GM12878 (cell line): ENCODE results near the gene PRRC2A. TPM values are rescaled to one million over a fixed set of nuclear protein-coding genes. Genes with fewer than 3 reads are reported as not detected.

Experiments
- ATAC-seq: fragments of 200-7000 bp; cut with Tn5 transposase; 3 replicates; pipeline ENCODE4 v1.9.1; 2020; ENCODE audit warnings: mild to moderate bottlenecking, moderate library complexity
- BruUV-seq: library from RNA; stranded (reverse); fragments of 400-500 nt; replicated peaks from 2 replicates; lab custom pipeline; 2021; lab: Mats Ljungman, UMichigan
- CTCF ChIA-PET: fragments of 300-600 bp; sonication (Branson Sonifier 250); formaldehyde crosslinking; extraction: SDS; loops from one replicate; lab custom pipeline; 2021; ENCODE audit warnings: inconsistent platforms; lab: Yijun Ruan, JAX
- POLR2A ChIA-PET: fragments of 350-600 bp; formaldehyde crosslinking; extraction: SDS; loops from one replicate; lab custom pipeline; 2021; ENCODE audit warnings: inconsistent platforms; lab: Charles Lee
- RAD21 ChIA-PET: fragments of 300-600 bp; sonication (Branson Sonifier 250); formaldehyde crosslinking; loops from one replicate; lab custom pipeline; 2023; ENCODE audit warnings: antibody characterized with exemption; ENCODE audit not compliant: unreplicated experiment; lab: Charles Lee
- SMC1A ChIA-PET: fragments of 300-600 bp; sonication (Branson Sonifier 250); formaldehyde crosslinking; loops from one replicate; lab custom pipeline; 2023; ENCODE audit not compliant: unreplicated experiment, uncharacterized antibody; lab: Charles Lee
- DNase-seq: peaks from one replicate; pipeline ENCODE4 v3.0.0-alpha.2; 2011; ENCODE audit warnings: low read depth, low spot score
- FAIRE-seq: peaks from 3 replicates; lab custom pipeline; 2011; peaks lifted over from hg19 to GRCh38; lab: Jason Lieb, UNC
- H2AFZ ChIP-seq: 2 replicates; pipeline ENCODE4 v1.6.0; 2011; ENCODE audit warnings: low read depth, low read length, control low read depth; ENCODE audit not compliant: control insufficient read depth
- H3K27ac ChIP-seq: 2 replicates; pipeline ENCODE4 v1.5.1; 2011; ENCODE audit warnings: control low read depth; ENCODE audit not compliant: control insufficient read depth, insufficient read depth
- H3K27me3 ChIP-seq, 2 experiments: replicated peaks in 1 of 2; 2 replicates each; pipeline versions ENCODE4 v1.6.0 to v1.6.1; 2011; ENCODE audit warnings: low read length in 1 of 2; ENCODE audit not compliant: control insufficient read depth in 2 of 2, insufficient read depth in 2 of 2
- H3K36me3 ChIP-seq, 2 experiments: 2 replicates each; pipeline ENCODE4 v1.5.1; 2011; ENCODE audit warnings: low read length in 1 of 2; ENCODE audit not compliant: control insufficient read depth in 2 of 2, insufficient read depth in 2 of 2
- H3K4me1 ChIP-seq: 2 replicates; pipeline ENCODE4 v1.6.1; 2011; ENCODE audit warnings: mild to moderate bottlenecking, low read length, moderate library complexity, mixed read lengths; ENCODE audit not compliant: control insufficient read depth, insufficient read depth
- H3K4me2 ChIP-seq: 2 replicates; pipeline ENCODE4 v1.6.0; 2011; ENCODE audit warnings: control low read depth; ENCODE audit not compliant: control insufficient read depth, insufficient read depth
- H3K4me3 ChIP-seq: fragments of 200-600 bp; sonication (generic); 2 replicates; pipeline ENCODE4 v1.5.1; 2016
- H3K79me2 ChIP-seq: 2 replicates; pipeline ENCODE4 v1.6.0; 2011; ENCODE audit warnings: low read length; ENCODE audit not compliant: control insufficient read depth, insufficient read depth
- H3K9ac ChIP-seq: 2 replicates; pipeline ENCODE4 v1.8.0; 2011; ENCODE audit warnings: low read length, control low read depth, mixed read lengths; ENCODE audit not compliant: control insufficient read depth, insufficient read depth
- H3K9me3 ChIP-seq: replicated peaks from 3 replicates; pipeline ENCODE4 v1.5.1; 2011; ENCODE audit warnings: mild to moderate bottlenecking, low read length; ENCODE audit not compliant: control insufficient read depth, insufficient read depth
- H4K20me1 ChIP-seq: 2 replicates; pipeline ENCODE4 v1.6.0; 2011; ENCODE audit not compliant: control insufficient read depth, insufficient read depth
- BMI1 ChIP-seq: fragments of 450-650 bp; IDR thresholded peaks from 2 replicates; pipeline ENCODE4 v1.6.1; 2016; ENCODE audit warnings: mild to moderate bottlenecking, moderate library complexity, borderline replicate concordance
- MTA3 ChIP-seq: IDR thresholded peaks from 2 replicates; pipeline ENCODE4 v1.6.1; 2012; ENCODE audit warnings: low read length, inconsistent platforms, borderline replicate concordance
- MYB ChIP-seq: fragments of 150-350 bp; IDR thresholded peaks from 2 replicates; pipeline ENCODE4 v1.6.1; 2014; ENCODE audit warnings: mild to moderate bottlenecking, low read depth, low read length, borderline replicate concordance
- NFXL1 ChIP-seq: fragments of 450-650 bp; IDR thresholded peaks from 2 replicates; pipeline ENCODE4 v1.6.1; 2017; ENCODE audit warnings: antibody characterized with exemption, mild to moderate bottlenecking, borderline replicate concordance
- TARDBP ChIP-seq: IDR thresholded peaks from 2 replicates; pipeline ENCODE4 v1.6.1; 2016; ENCODE audit warnings: borderline replicate concordance
- ZNF207 ChIP-seq: fragments of 450-650 bp; IDR thresholded peaks from 2 replicates; pipeline ENCODE4 v1.6.1; 2014; ENCODE audit warnings: antibody characterized with exemption, mild to moderate bottlenecking, borderline replicate concordance
- ZNF274 ChIP-seq: IDR thresholded peaks from one replicate; pipeline ENCODE4 v1.8.0; 2011; ENCODE audit not compliant: insufficient read length, insufficient read depth
- WGBS: methylation state at CpG from one replicate; pipeline ENCODE4 v1.1.6; 2016; ENCODE audit warnings: low lambda C conversion rate; ENCODE audit not compliant: insufficient replicate concordance, insufficient coverage; ENCODE audit errors: missing lambda C conversion rate; 5-methylcytosine and 5-hydroxymethylcytosine counted together
- in situ Hi-C: fragments of 300-500 bp; cut with MboI; formaldehyde crosslinking; loops from 9 replicates; pipeline ENCODE4 v1.14.3; 2018; ENCODE audit warnings: mixed read lengths
- intact Hi-C: fragments of 100-400 bp; cut with micrococcal nuclease; formaldehyde crosslinking; loops from one replicate; pipeline ENCODE4 v1.14.2; 2022; ENCODE audit not compliant: unreplicated experiment
- polyA plus RNA-seq, 11 experiments: library from polyadenylated mRNA; depleted of rRNA in 4 of 11; unstranded in 6 of 11; stranded (reverse) in 5 of 11; fragments of >200 nt; fragmentation: Nextera tagmentation in 4 of 11; fragmentation: Illumina TruSeq in 1 of 11; extraction: Ambion mirVana in 4 of 11; extraction: Trizol in 1 of 11; gene quantifications; 1 replicate in 1 of 11; 2 replicates in 10 of 11; pipeline versions ENCODE4 v1.2.1 to v1.2.3, GENCODE V29; 2011 to 2016; ENCODE audit warnings: inconsistent platforms in 2 of 11, missing spikeins in 2 of 11, low read depth in 1 of 11
- total RNA-seq, 4 experiments: library from RNA; depleted of rRNA in 3 of 4; stranded (reverse); fragments of >200 nt in 3 of 4; fragmentation: Illumina TruSeq in 1 of 4; extraction: Trizol in 1 of 4; gene quantifications; 2 replicates each; pipeline versions ENCODE4 v1.2.1 to v1.2.3, GENCODE V29; 2013 to 2021

PRRC2A gene
- total and polyA plus RNA-seq, 10 of the 15 experiments (the other 5 are each of a cell fraction or from before 2014, with no cell fraction given), result 0.40 to 244 (median 61.3) TPM

DNA sequence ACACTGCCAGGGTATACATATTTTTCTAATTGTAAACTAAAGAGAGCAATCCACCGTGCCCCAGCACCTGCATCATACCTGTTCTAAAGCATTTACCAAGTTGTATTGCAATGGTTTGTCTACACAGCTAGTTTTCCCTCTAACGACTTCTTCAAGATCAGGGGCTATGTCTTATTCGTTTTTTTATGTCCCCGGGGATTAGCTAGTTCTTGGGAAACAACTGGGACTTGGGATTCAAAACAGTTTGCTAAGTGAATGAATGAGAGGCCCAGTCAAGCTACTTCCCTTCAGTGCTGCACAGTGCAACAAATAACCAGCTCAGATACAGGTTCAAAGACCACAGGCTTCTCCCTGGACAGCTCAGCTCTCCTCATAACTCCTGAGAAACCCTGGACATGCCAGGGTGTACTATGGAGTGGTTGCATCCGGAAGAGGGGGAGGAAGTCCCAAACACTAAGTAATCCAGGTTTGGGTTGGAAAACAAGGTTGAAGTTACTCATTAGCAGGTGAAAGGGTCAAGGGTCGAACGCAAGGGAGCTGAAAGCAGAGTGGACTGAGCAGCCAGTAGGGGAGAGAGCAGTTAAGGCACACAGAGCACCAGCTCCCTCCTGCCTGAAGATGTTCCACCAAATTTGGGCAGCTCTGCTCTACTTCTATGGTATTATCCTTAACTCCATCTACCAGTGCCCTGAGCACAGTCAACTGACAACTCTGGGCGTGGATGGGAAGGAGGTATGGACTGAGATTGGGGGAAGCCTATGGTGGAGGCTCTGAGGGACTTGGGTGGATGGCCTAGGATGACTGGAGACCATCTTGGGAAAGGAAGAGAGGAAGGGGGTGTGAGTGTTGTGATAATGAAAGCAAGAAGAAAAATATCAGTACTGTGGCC is 35.1 kb downstream of the PRRC2A start, which contains the start of gene APOM:
Gene APOM (plus strand): TSS at position 546 of the 889 bp plus-strand sequence. CDS start 73 bp downstream, at position 619.
- ChIA-PET POLR2A (interaction anchor here (1.0 to 6.3 kb wide), 5 partner anchors 7 to 243 kb away, joined by 3 to 107 read pairs (median 6); partner anchors contain the start of genes C6orf47, CSNK2B and GPANK1), CTCF (interaction anchor here (0.6 to 1.9 kb wide), 2 partner anchors 48 to 114 kb away, joined by 3 to 4 read pairs; partner anchors contain the start of gene ABHD16A), RAD21 (no interaction called here), SMC1A (interaction anchor here (0.5 to 5.0 kb wide), 3 partner anchors 9 to 183 kb away, joined by 4 to 31 read pairs (median 4); partner anchors contain the start of gene GPANK1)
- no TSS peak for BruUV-seq
- no peaks in the 10 kb centered on the region; the same call in 2 of the 3 replicates for H3K9me3 ChIP-seq
- in situ Hi-C loops, result no loop called here
- no peak for TF ChIP-seq MTA3
- TF ChIP-seq ZNF274, result no peak
- no peak for TF ChIP-seq NFXL1
- TF ChIP-seq ZNF207, result no peak
- TF ChIP-seq TARDBP, result no peak
- no peak for TF ChIP-seq BMI1
- TF ChIP-seq MYB, result no peak
- peaks cover 20% of the 10 kb centered on the region for H3K4me1 ChIP-seq
- WGBS, result 82% methylated on average over 8 of the region's 8 CpGs
- intact Hi-C loops, result no loop called here
- H3K4me2 ChIP-seq, result no peak within 1 kb of the TSS; the same call in 1 of the 2 replicates
- peaks cover 59% of the 10 kb centered on the region for H3K79me2 ChIP-seq
- H3K36me3 ChIP-seq, result peaks cover 0 to 5% of the 10 kb centered on the region in 2 experiments; a peak in 3 of 4 replicates
- FAIRE-seq (no peak), DNase-seq (no peak), ATAC-seq (no peak)
- H3K27me3 ChIP-seq, result no peaks in the 10 kb centered on the region
- no peak within 1 kb of the TSS for H3K9ac ChIP-seq
- H2AFZ ChIP-seq, result no peak within 1 kb of the TSS
- no peaks in the 10 kb centered on the region for H4K20me1 ChIP-seq
- no peak within 1 kb of the TSS for H3K27ac ChIP-seq
- no peak within 1 kb of the TSS for H3K4me3 ChIP-seq
